Measurements from ENCODE around the gene DTHD1. TPM values are rescaled to one million over a fixed set of nuclear protein-coding genes. Genes with fewer than 3 reads are reported as not detected.

Gene DTHD1
- total and polyA plus RNA-seq, 4 donors: 1.5 to 33.4 (median 9.1) TPM

- TF ChIP-seq CTCF (IDR thresholded peaks at IDR 0.05; ENCODE audit: control extremely low read depth, extremely low read depth): no peak
- H3K9ac ChIP-seq (ENCODE audit: insufficient read depth in 1 of 2, low read length in 2 of 2): peak overlapping the region in 1 of 2 donors; percentile 9
Measured at GRCh38 chr4:36242629-36243354, 38.6 kb upstream of the DTHD1 start.

GRCh38 chr4:36243355-36244256, 37.8 kb upstream of the DTHD1 start:
- H3K27me3 ChIP-seq (ENCODE audit: control insufficient read depth in 3 of 3, insufficient read depth in 3 of 3, low read length in 2 of 3): peaks cover 0 to 25% (median 20%) of the 10 kb centered on the region in 3 donors
- H3K9ac ChIP-seq (ENCODE audit: insufficient read depth in 1 of 2, low read length in 2 of 2): peak overlapping the region in 1 of 2 donors; percentile 32
- peak; percentile 23 to 40 (median 29) for DNase-seq
- 2% methylated on average over 31 to 38 of the region's 38 CpGs for WGBS, 2 donors
- no peak for ATAC-seq (ENCODE audit: insufficient read depth, low FRiP score)
- H3K4me1 ChIP-seq (ENCODE audit: control insufficient read depth in 5 of 5, insufficient read depth in 5 of 5, low read length in 5 of 5): no peaks in the 10 kb centered on the region
- no peak for TF ChIP-seq CTCF (IDR thresholded peaks at IDR 0.05; ENCODE audit: control extremely low read depth, extremely low read depth)
- H3K4me3 ChIP-seq: peak overlapping the region; percentile 62
- peak overlapping the region in 1 of 2 donors; percentile 90 for H3K27ac ChIP-seq (ENCODE audit: low read depth in 1 of 2, low read length in 1 of 2)
- H3K9me3 ChIP-seq (ENCODE audit: control insufficient read depth in 4 of 4, insufficient read depth in 3 of 4, low read length in 3 of 4): no peaks in the 10 kb centered on the region
- no peaks in the 10 kb centered on the region for H3K36me3 ChIP-seq (ENCODE audit: control insufficient read depth in 4 of 4, insufficient read depth in 4 of 4, low read length in 4 of 4)

More at GRCh38 chr4:36242629-36243354, 38.6 kb upstream of the DTHD1 start:
- Histone ChIP-seq H3K27ac (ENCODE audit: low read depth in 1 of 2, low read length in 1 of 2) (no peak overlapping the region), H3K27me3 (ENCODE audit: control insufficient read depth in 3 of 3, insufficient read depth in 3 of 3, low read length in 2 of 3) (peaks cover 0 to 25% (median 20%) of the 10 kb centered on the region in 3 donors), H3K4me3 (no peak overlapping the region), H3K36me3 (ENCODE audit: control insufficient read depth in 4 of 4, insufficient read depth in 4 of 4, low read length in 4 of 4) (no peaks in the 10 kb centered on the region), H3K4me1 (ENCODE audit: control insufficient read depth in 5 of 5, insufficient read depth in 5 of 5, low read length in 5 of 5) (no peaks in the 10 kb centered on the region), H3K9me3 (ENCODE audit: control insufficient read depth in 4 of 4, insufficient read depth in 3 of 4, low read length in 3 of 4) (no peaks in the 10 kb centered on the region)
- WGBS, 2 donors: 19 to 25% methylated on average over 7 of the region's 7 CpGs
- DNase-seq (peak in 1 of 3 donors; percentile 4), ATAC-seq (ENCODE audit: insufficient read depth, low FRiP score) (no peak)

DNA sequence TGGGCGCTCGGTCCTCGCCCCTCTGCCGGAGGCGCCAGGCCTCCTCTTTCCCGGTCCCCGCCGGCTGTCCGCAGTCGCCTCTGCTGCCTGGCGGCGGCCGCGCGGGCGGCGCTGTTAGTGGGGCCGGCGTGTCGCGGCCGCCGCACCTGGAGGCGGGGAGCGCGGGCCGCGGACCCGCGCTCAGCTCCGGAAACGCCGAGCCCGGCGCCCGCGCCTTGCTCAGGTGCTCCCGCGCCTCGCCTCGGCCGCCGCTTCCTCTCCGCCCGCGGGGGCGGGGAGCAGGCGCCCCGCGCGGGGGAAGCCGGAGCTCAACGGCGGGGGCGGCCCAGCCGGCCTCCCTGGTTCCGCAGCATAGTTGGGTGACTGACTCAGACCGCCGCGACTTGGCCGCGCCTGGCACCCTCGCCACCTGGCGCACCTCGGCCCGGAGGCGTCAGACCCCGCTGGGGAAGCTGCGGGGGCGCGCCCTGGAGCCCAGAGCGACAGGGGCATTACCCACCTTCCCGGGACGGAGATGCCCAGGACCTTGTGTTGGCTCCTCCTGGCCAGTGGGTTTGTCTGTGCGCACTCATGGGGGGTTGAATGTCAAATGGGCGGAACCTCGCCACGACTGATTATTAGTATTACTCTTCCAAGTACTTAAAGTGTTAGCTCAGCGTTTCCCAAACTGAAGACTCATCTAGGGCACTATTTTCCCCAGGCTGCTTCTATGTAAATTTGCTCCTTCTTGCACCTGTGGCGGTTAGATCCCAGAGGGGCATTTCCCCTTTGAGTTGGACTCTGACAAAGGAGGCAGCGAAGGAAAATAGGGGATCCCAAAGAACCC, 36.9 kb upstream of the DTHD1 start, which contains the start of gene ARAP2:
Gene ARAP2 (minus strand): TSS at position 258 of the 826 bp plus-strand sequence. CDS start 15,028 bp downstream, outside the sequence.
- H3K27me3 ChIP-seq (ENCODE audit: control insufficient read depth in 3 of 3, insufficient read depth in 3 of 3, low read length in 2 of 3): peaks cover 0 to 25% (median 20%) of the 10 kb centered on the region in 3 donors
- ATAC-seq (ENCODE audit: insufficient read depth, low FRiP score) (peak; percentile 86), DNase-seq (peak; percentile 31 to 44 (median 40))
- H3K9me3 ChIP-seq (ENCODE audit: control insufficient read depth in 4 of 4, insufficient read depth in 3 of 4, low read length in 3 of 4): no peaks in the 10 kb centered on the region
- H3K36me3 ChIP-seq (ENCODE audit: control insufficient read depth in 4 of 4, insufficient read depth in 4 of 4, low read length in 4 of 4): no peaks in the 10 kb centered on the region
- H3K9ac ChIP-seq (ENCODE audit: insufficient read depth in 1 of 2, low read length in 2 of 2): peak within 1 kb of the TSS; percentile 32 to 55
- no peak for TF ChIP-seq CTCF (IDR thresholded peaks at IDR 0.05; ENCODE audit: control extremely low read depth, extremely low read depth)
- H3K27ac ChIP-seq (ENCODE audit: low read depth in 1 of 2, low read length in 1 of 2): peak within 1 kb of the TSS in 1 of 2 donors; percentile 90
- no peaks in the 10 kb centered on the region for H3K4me1 ChIP-seq (ENCODE audit: control insufficient read depth in 5 of 5, insufficient read depth in 5 of 5, low read length in 5 of 5)
- WGBS, 2 donors: 1% methylated on average over 60 to 81 of the region's 81 CpGs
- H3K4me3 ChIP-seq: peak within 1 kb of the TSS; percentile 62
